Posterior cingulate gyrus (tissue), 11 donors: ENCODE measurements around the gene DTNA.

Source experiments
- DNase-seq, 10 donors: peaks; one replicate each; pipeline versions ENCODE4 v3.0.0 to v3.0.0-alpha.2; 2020 to 2021; ENCODE audit warnings: mixed read lengths in 3 of 10
- intact Hi-C: fragments of 100-400 bp; cut with DNase I; formaldehyde crosslinking; loops from one replicate; pipeline ENCODE4 v1.15.1; 2023

The DTNA gene

GRCh38 chr18:34764451-34764850, 54.4 kb downstream of the DTNA start:
- no peak for DNase-seq
- intact Hi-C loops, result no loop called here

DNA sequence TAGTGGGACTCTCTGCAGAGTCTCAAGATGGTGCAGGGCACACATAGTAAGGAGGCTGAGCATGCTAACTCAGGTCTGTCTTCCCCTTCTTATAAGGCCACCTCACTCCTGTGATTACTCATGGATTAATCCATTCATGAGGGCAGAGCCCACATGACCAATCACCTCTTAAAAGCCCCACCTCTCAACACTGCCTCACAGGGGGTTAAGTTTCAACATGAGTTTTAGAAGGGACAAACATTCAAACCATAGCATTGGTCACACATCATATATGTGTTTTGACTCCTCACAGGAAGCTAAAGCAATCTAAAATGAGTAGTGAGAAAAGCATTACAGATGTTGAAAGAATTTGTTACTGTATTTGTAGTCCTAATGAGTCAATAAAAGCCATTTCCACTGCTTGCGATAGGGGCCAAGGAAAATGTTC, 57.5 kb downstream of the DTNA start:
- no peak for DNase-seq
- intact Hi-C loops, result no loop called here

- intact Hi-C loops, result no loop called here
- no peak for DNase-seq
Observed at GRCh38 chr18:34771958-34772357, 61.9 kb downstream of the DTNA start.

- intact Hi-C loops, result no loop called here
- DNase-seq, result no peak
Observed at GRCh38 chr18:34772887-34773286, 62.8 kb downstream of the DTNA start.

DNA sequence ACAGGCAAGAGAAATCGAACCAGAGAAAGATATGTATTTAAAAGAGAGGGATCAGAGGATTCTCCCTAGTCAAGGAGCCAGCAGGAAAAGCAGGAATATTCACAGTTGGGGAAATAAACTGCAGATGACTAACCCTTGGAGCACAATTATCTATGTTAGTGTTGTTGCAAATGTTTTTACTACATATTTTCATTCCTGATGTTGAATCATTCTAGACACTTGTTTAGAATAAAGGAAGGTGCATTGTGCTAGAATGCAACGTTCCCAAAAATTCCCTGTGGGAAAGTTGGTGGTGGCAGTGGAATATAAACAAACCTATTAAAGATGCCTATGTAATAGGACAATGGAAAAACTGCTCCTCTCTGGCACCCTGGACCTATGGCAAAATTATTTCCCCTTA, 63.3 kb downstream of the DTNA start:
- intact Hi-C loops, result no loop called here
- no peak for DNase-seq

DNA sequence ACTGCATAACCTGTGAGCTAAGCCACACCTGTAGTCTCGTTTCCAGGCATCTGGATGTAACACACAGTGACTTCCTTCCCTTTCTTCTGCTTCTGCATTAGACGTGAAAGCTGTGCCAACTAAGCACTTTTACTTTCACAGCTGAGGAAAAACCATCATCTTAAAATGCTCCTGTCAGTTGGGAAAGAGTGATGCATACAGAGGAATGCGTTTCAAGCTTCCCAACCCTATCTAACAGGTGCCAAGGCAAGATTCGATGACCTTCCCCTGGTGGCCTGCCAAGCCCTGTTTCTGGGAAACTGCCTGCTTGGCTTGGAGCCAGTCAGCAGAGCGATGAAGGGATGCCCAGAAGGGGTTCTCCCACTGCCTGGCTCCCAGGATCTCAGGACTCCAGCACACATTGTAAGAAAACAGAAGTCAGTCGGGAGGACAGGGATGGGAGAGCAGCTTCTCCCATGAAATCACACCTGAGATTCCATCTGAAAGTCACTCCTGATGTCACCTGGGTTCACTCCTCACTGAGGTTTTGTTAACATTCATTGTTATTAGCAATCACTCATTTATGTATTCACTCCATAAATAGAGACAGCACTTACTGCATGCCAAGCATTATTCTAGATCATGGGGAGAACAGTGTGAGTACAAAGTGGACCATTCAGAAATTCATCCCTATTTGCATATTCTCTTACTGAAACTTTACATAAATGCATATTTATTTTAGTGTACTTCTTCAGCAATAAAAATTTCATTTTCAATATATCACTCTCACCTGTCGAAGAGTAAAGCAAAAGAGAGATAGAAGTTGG, 64.1 kb downstream of the DTNA start:
- DNase-seq, result peak; percentile 22 to 89 (median 53)
- intact Hi-C loops, result no loop called here

DNA sequence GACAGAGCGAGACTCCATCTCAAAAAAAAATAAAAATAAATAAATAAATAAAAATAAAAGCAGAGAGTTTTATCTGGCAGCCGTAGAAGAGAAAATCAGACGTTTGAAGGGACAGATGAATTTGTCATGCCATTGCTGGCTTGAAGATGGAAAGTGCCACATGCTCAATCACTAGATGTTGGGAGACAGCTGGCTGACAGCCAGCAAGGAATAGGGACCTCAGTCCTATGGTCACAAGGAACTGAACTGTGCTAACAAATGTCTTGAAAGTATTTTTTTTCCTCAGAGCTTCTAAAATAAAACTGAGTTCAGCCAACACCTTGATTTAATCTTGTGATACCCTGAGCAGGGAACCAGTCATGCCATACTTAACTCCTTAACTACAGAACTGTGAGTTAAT, 65.4 kb downstream of the DTNA start:
- intact Hi-C loops, result no loop called here
- DNase-seq, result no peak

- intact Hi-C loops, result no loop called here
- no peak for DNase-seq
Observed at GRCh38 chr18:34779112-34779511, 69.0 kb downstream of the DTNA start.

DNA sequence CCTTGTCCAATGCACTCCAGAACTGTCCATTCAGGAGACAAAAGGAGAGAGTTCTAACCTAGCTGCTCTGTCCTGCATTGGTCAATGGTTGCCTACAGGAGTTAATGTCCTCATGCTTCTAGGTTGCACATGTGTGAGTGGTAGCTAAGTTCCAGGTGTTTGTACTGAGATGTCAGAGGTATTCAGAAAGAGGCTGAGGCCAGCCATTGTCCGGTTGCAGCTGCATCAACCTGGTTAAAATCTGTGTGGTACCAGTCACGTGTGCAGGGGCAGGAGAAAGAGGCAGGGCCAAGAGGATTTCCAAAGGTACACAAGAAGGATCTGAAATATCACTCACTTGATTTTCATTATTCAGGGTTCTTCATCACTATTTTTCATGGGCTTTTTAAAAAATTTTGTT, 70.8 kb downstream of the DTNA start:
- no peak for DNase-seq
- intact Hi-C loops, result loop anchor here (10.0 kb wide), 2 partner anchors 286 to 656 kb away; no protein-coding TSS in a partner anchor

DNA sequence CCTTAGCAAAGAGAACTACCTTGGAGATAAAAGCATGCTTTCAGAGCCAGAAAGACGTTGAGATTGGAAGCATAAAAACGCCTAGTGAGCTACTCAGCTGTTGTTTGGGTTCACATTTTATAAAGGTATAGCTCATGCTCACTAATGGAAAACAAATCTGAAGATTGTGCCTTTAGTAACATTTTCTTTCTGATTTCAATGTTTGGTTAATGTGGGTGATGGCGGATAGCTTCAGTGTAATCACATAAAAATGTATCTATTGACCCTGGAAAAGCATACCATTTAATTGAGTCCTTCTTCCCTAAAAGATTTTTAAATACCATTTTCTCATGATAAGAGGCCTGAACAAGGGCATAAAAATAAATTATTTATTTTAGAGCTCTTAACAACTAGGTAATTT, 73.4 kb downstream of the DTNA start:
- DNase-seq, result no peak
- intact Hi-C loops, result loop anchor here (10.0 kb wide), 2 partner anchors 289 to 659 kb away; no protein-coding TSS in a partner anchor

GRCh38 chr18:34786162-34786741, 76.2 kb downstream of the DTNA start:
- DNase-seq, result no peak
- intact Hi-C loops, result loop anchor here (5.0 to 10.0 kb wide), 4 partner anchors 124 to 661 kb away; no protein-coding TSS in a partner anchor

DNA sequence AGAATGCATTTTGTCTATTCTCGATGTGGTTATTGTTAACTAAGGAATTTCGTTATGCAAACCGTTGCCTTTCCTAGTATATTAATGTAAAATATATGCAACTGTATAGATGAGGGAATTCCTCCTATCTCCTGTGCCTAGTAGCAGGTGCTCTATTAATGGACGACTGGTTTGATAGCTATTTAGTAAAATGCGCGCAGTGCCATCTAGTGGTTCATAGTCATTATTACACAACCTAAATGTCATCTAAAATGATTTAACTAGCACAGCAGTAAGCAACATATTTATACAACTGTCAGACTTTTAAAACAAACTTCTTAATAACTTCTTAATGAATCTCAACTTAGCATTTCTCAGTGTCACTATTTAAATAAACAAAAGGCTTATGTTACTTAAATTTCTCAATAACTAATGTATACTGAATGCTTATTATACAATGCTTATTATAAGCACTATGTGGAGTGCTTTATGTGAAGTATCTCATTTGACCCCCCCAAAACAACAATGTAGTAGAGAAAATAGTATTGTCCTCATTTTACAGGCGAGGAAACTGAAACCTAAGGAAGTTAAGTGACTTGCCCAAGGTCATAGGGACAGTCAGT, 77.9 kb downstream of the DTNA start:
- intact Hi-C loops, result loop anchor here (5.0 to 10.0 kb wide), 4 partner anchors 126 to 663 kb away; no protein-coding TSS in a partner anchor
- peak in 1 of 10 donors; percentile 44 for DNase-seq

- no peak for DNase-seq
- intact Hi-C loops, result loop anchor here (5.0 to 10.0 kb wide), 4 partner anchors 128 to 665 kb away; no protein-coding TSS in a partner anchor
Observed at GRCh38 chr18:34789768-34790344, 79.8 kb downstream of the DTNA start.

DNA sequence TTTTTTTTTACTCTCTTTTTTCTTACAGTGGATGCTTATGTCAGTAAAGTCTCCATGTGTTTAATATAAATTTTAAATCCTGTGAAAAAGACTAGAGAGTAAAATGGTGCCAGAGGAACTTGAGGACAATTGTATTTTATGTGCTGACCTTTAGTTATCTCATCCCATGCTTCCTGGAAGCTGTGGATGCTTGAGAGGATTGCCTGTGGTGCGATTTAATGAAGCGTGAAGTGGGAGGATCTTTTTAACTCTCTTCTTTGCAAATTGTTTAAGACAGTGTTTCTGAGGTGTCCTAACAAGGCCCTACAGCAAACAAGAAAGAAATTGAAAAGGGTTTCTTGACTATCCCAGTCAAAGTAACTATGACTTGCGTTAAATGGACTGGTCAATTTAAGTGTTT, 84.2 kb downstream of the DTNA start:
- intact Hi-C loops, result no loop called here
- no peak for DNase-seq

DNA sequence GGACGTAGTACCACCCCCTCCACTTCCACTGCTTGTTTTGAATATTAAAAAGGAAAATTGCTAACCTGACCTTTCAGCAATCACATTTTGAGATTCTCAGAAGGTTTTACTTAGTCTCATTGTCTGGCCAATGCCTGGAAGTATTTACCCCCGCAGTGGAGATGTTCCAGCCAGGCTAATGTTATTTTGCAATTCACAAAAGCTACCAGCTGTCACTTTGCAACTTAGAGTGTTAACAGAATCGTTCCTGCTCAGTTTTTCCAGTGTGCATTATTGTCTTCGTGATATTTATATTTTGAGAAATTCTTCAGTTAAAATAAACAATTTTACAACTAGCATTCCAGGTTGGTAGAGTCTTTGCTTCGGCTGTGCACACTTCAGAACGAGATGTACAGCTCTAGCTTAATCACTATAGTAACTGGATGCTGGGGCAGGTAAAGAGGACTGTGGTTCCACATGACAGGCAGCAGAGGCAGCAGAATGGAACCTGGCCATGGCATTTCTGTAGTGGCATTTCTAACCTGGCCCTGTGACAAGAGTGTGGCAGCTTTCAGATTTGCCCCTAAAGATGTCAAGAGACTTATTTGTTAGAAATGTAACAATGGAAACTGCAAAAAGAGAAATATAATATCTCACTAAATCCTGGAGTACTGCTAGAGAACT, 85.1 kb downstream of the DTNA start:
- DNase-seq, result no peak
- intact Hi-C loops, result no loop called here

DNA sequence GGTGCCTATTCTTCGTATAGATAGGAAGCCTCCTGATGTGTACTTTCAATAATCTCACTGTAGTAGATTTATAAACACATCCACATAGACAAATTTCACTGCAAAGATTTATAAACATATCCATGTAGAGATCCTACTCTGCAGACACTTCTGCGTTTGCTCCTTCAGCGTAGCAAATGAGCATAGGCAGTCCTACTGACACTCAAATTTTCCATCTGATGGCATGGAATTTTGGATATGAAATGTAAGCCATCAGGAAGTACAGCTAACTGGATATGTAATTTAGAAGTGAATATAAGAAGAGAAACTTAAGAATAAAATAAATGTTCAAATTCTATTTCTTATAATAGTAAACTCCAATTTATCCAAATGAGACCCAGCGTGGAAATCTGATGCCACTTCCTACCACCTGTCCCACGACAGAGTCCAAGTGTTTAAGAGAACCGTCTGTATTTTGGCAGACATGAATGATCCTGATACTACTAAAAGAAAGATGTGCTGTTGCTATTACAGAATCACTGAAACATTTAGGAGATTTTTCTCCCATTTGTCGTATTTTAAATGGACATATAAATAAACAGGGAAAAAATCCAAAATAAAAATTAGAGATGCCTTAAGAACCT, 86.0 kb downstream of the DTNA start:
- intact Hi-C loops, result no loop called here
- no peak for DNase-seq

GRCh38 chr18:34799291-34799690, 89.2 kb downstream of the DTNA start:
- DNase-seq, result no peak
- intact Hi-C loops, result no loop called here

- no peak for DNase-seq
- intact Hi-C loops, result no loop called here
Observed at GRCh38 chr18:34800381-34800780, 90.3 kb downstream of the DTNA start.

- intact Hi-C loops, result no loop called here
- DNase-seq, result no peak
Observed at GRCh38 chr18:34801774-34802173, 91.7 kb downstream of the DTNA start.

- intact Hi-C loops, result no loop called here
Observed at GRCh38 chr18:34802959-34803358, 92.9 kb downstream of the DTNA start.

More at GRCh38 chr18:34802959-34803358, 92.9 kb downstream of the DTNA start:
- no peak for DNase-seq
